A549 (cell line): ENCODE results near the gene AGFG1. TPM values are rescaled to one million over a fixed set of nuclear protein-coding genes. Genes with fewer than 3 reads are reported as not detected.
A peak's percentile ranks its signal among the peaks of the same experiment; 100 is the strongest.

Source experiments
- ATAC-seq, 2 experiments: fragments of 200-7000 bp in 1 of 2; fragments of >200 bp in 1 of 2; cut with Nextera tagmentation in 1 of 2; cut with Tn5 transposase in 1 of 2; 3 replicates each; pipeline versions ENCODE4 v1.8.0 to v1.9.1; 2018 to 2020; ENCODE audit warnings: mild to moderate bottlenecking in 1 of 2, moderate library complexity in 1 of 2
- CTCF ChIA-PET: fragments of 300-600 bp; sonication (Branson Sonifier 250); formaldehyde crosslinking; extraction: SDS; loops from one replicate; lab custom pipeline; 2021; ENCODE audit warnings: antibody characterized with exemption, inconsistent platforms; lab: Yijun Ruan, JAX
- POLR2A ChIA-PET: fragments of 350-600 bp; formaldehyde crosslinking; extraction: SDS; loops from one replicate; lab custom pipeline; 2021; ENCODE audit warnings: antibody characterized with exemption, inconsistent platforms; lab: Yijun Ruan, JAX
- DNase-seq, 2 experiments: peaks; one replicate each; pipeline versions ENCODE4 v3.0.0 to v3.0.0-alpha.2; 2011 to 2016; ENCODE audit warnings: low read depth in 1 of 2, low spot score in 1 of 2
- FAIRE-seq: peaks from 2 replicates; lab custom pipeline; 2011; peaks lifted over from hg19 to GRCh38; lab: Jason Lieb, UNC
- H3K27ac ChIP-seq, 2 experiments: fragments of >200 bp; sonication (Bioruptor Twin); formaldehyde crosslinking; 3 replicates each; pipeline ENCODE4 v1.5.1; 2016 to 2017
- H3K4me1 ChIP-seq: fragments of >200 bp; sonication (Bioruptor Twin); formaldehyde crosslinking; 3 replicates; pipeline ENCODE4 v1.6.1; 2016
- H3K4me2 ChIP-seq: fragments of >200 bp; sonication (Bioruptor Twin); formaldehyde crosslinking; 3 replicates; pipeline ENCODE4 v1.6.1; 2016
- H3K4me3 ChIP-seq: fragments of >200 bp; sonication (Bioruptor Twin); formaldehyde crosslinking; 3 replicates; pipeline ENCODE4 v1.5.1; 2016
- H3K9me3 ChIP-seq: fragments of >200 bp; sonication (Bioruptor Twin); formaldehyde crosslinking; 3 replicates; pipeline ENCODE4 v1.6.1; 2016
- BHLHE40 ChIP-seq: IDR thresholded peaks from 2 replicates; pipeline ENCODE4 v1.6.1; 2012; ENCODE audit warnings: low read depth, low read length, inconsistent platforms
- CHD2 ChIP-seq: fragments of 150-350 bp; IDR thresholded peaks from 2 replicates; pipeline ENCODE4 v1.6.1; 2014; ENCODE audit warnings: low read length; ENCODE audit not compliant: partially characterized antibody
- CHD4 ChIP-seq: fragments of 200-600 bp; sonication (generic); IDR thresholded peaks from 2 replicates; pipeline ENCODE4 v1.6.1; 2016; ENCODE audit warnings: antibody characterized with exemption, mild to moderate bottlenecking, borderline replicate concordance
- CTCF ChIP-seq: fragments of >200 bp; sonication (Bioruptor Twin); formaldehyde crosslinking; IDR thresholded peaks from 3 replicates; pipeline ENCODE4 v1.5.1; 2016
- ELK1 ChIP-seq: fragments of 150-350 bp; IDR thresholded peaks from 2 replicates; pipeline ENCODE4 v1.6.1; 2014; ENCODE audit warnings: low read depth, mild to moderate bottlenecking, low read length
- FOSB ChIP-seq: fragments of 250-450 bp; sonication (Bioruptor Pico); IDR thresholded peaks from 2 replicates; pipeline ENCODE4 v1.5.0; 2020; ENCODE audit warnings: mild to moderate bottlenecking, moderate library complexity
- FOSL2 ChIP-seq, 2 experiments: fragments of 450-650 bp in 1 of 2; fragments of >200 bp in 1 of 2; sonication (Bioruptor Twin) in 1 of 2; formaldehyde crosslinking; IDR thresholded peaks; 2 replicates each; pipeline versions ENCODE4 v1.5.0 to v1.6.1; 2016 to 2020; ENCODE audit warnings: mild to moderate bottlenecking in 1 of 2, moderate library complexity in 1 of 2
- FOXS1 ChIP-seq: fragments of 250-450 bp; sonication (Bioruptor Pico); IDR thresholded peaks from 2 replicates; pipeline ENCODE4 v1.5.0; 2020; ENCODE audit warnings: mild to moderate bottlenecking, moderate library complexity
- GATA3 ChIP-seq: IDR thresholded peaks from 2 replicates; pipeline ENCODE4 v1.6.1; 2012; ENCODE audit warnings: borderline replicate concordance
- HES2 ChIP-seq: fragments of >200 bp; sonication (Bioruptor Twin); formaldehyde crosslinking; IDR thresholded peaks from 2 replicates; pipeline ENCODE4 v1.6.1; 2016
- HMGXB4 ChIP-seq: fragments of 250-450 bp; sonication (Bioruptor Pico); IDR thresholded peaks from 2 replicates; pipeline ENCODE4 v1.5.0; 2021; ENCODE audit warnings: mild to moderate bottlenecking, moderate library complexity, borderline replicate concordance
- JUN ChIP-seq, 2 experiments: fragments of >200 bp; sonication (Bioruptor Twin); formaldehyde crosslinking; IDR thresholded peaks; 2 replicates in 1 of 2; 3 replicates in 1 of 2; pipeline ENCODE4 v1.6.1; 2016 to 2017
- KDM1A ChIP-seq: fragments of 200-600 bp; sonication (generic); IDR thresholded peaks from 2 replicates; pipeline ENCODE4 v1.6.1; 2016; ENCODE audit warnings: low read depth, mild to moderate bottlenecking
- MAFK ChIP-seq: fragments of 450-650 bp; IDR thresholded peaks from 2 replicates; pipeline ENCODE4 v1.6.1; 2014; ENCODE audit not compliant: partially characterized antibody
- NFE2L2 ChIP-seq: fragments of 150-350 bp; conservative IDR thresholded peaks from 2 replicates; pipeline ENCODE4 v1.6.1; 2014; ENCODE audit warnings: low read length
- NPAS2 ChIP-seq: fragments of 250-450 bp; sonication (Bioruptor Pico); IDR thresholded peaks from 2 replicates; pipeline ENCODE4 v1.8.0; 2022; ENCODE audit warnings: mild to moderate bottlenecking, moderate library complexity, borderline replicate concordance
- NR3C1 ChIP-seq: fragments of >200 bp; sonication (Bioruptor Twin); formaldehyde crosslinking; IDR thresholded peaks from 3 replicates; pipeline ENCODE4 v1.6.1; 2017
- POLR2AphosphoS2 ChIP-seq: conservative IDR thresholded peaks from 2 replicates; pipeline ENCODE4 v1.6.1; 2012; ENCODE audit warnings: low read length, improper control_type of control experiment, inconsistent platforms
- RCOR1 ChIP-seq: fragments of 150-350 bp; IDR thresholded peaks from 2 replicates; pipeline ENCODE4 v1.6.1; 2014; ENCODE audit warnings: antibody characterized with exemption, low read length, low read depth
- RFX5 ChIP-seq: fragments of 450-650 bp; IDR thresholded peaks from 2 replicates; pipeline ENCODE4 v1.7.1; 2014; ENCODE audit warnings: antibody characterized with exemption, mild to moderate bottlenecking, moderate library complexity
- TFCP2L1 ChIP-seq: fragments of 250-450 bp; sonication (Bioruptor Pico); IDR thresholded peaks from 2 replicates; pipeline ENCODE4 v1.5.0; 2021; ENCODE audit warnings: mild to moderate bottlenecking
- ZNF302 ChIP-seq: fragments of 250-450 bp; sonication (Bioruptor Pico); IDR thresholded peaks from 2 replicates; pipeline ENCODE4 v1.9.0; 2021; ENCODE audit warnings: inconsistent platforms, mild to moderate bottlenecking, moderate library complexity
- ZSCAN20 ChIP-seq: fragments of 250-450 bp; sonication (Bioruptor Pico); IDR thresholded peaks from 2 replicates; pipeline ENCODE4 v1.8.0; 2022; ENCODE audit warnings: mild to moderate bottlenecking, moderate library complexity
- WGBS: methylation state at CpG from one replicate; pipeline ENCODE4 v1.1.6; 2017; ENCODE audit errors: missing lambda C conversion rate; 5-methylcytosine and 5-hydroxymethylcytosine counted together
- polyA plus RNA-seq, 4 experiments: library from polyadenylated mRNA; depleted of rRNA in 3 of 4; stranded (reverse); fragments of >200 nt; fragmentation: RNase III in 1 of 4; extraction: RNeasy Plus Mini Kit Qiagen cat#74134 plus additional on column Dnase treatment in 1 of 4; gene quantifications; 2 replicates in 3 of 4; 3 replicates in 1 of 4; pipeline ENCODE4 v1.2.3, GENCODE V29; 2011 to 2017

Gene AGFG1
- polyA plus RNA-seq, 2 of the 4 experiments (the other 2 are of a cell fraction) = 96.9 to 384 TPM

GRCh38 chr2:227473806-227474205 lies 1.9 kb downstream of the AGFG1 start:
- peak overlapping the region; percentile 89 for H3K4me3 ChIP-seq
- TF ChIP-seq FOSB = no peak
- no peak for TF ChIP-seq TFCP2L1 (CRISPR knock-in tag)
- TF ChIP-seq ELK1 = no peak
- no peak for TF ChIP-seq NR3C1
- no peak for TF ChIP-seq ZNF302 (CRISPR knock-in tag)
- no peak for TF ChIP-seq RCOR1
- TF ChIP-seq HES2 = no peak
- TF ChIP-seq HMGXB4 = no peak
- no peak for TF ChIP-seq ZSCAN20
- TF ChIP-seq CHD2 = no peak
- peaks cover 57% of the 10 kb centered on the region for H3K4me1 ChIP-seq
- H3K4me2 ChIP-seq = peak overlapping the region; percentile 94
- CTCF ChIA-PET = interaction anchor here (0.9 to 5.7 kb wide), 6 partner anchors 11 to 184 kb away, joined by 3 to 63 read pairs (median 4); no protein-coding TSS in a partner anchor
- H3K9me3 ChIP-seq = no peaks in the 10 kb centered on the region
- H3K27ac ChIP-seq = peak overlapping the region; percentile 94 to 98
- WGBS = 5% methylated on average over 2 of the region's 2 CpGs
- ATAC-seq = 0 out of 6 replicates have a peak, but pooled peaks of 1 of the 2 experiments have one; percentile 4
- FAIRE-seq = no peak
- POLR2A ChIA-PET = interaction anchor here (0.6 to 2.0 kb wide), 2 partner anchors 26 to 68 kb away, joined by 4 to 7 read pairs; no protein-coding TSS in a partner anchor
- no peak for DNase-seq

GRCh38 chr2:227474410-227474809 lies 2.5 kb downstream of the AGFG1 start:
- Histone ChIP-seq H3K27ac (peak overlapping the region; percentile 66 to 94), H3K9me3 (no peaks in the 10 kb centered on the region), H3K4me1 (peaks cover 57% of the 10 kb centered on the region), H3K4me3 (peak overlapping the region; percentile 89), H3K4me2 (peak overlapping the region; percentile 94)
- WGBS = 9% methylated on average over 3 of the region's 3 CpGs
- DNase-seq (no peak), ATAC-seq (no peak), FAIRE-seq (no peak)
- ChIA-PET CTCF (interaction anchor here (1.0 to 5.7 kb wide), 3 partner anchors 56 to 184 kb away, joined by 4 to 63 read pairs (median 6); no protein-coding TSS in a partner anchor), POLR2A (interaction anchor here (0.6 to 0.9 kb wide), 2 partner anchors 27 to 67 kb away, joined by 3 to 4 read pairs; no protein-coding TSS in a partner anchor)
- TF ChIP-seq ELK1 = no peak
- no peak for TF ChIP-seq GATA3
- no peak for TF ChIP-seq BHLHE40
- TF ChIP-seq FOSL2 (IDR thresholded peaks at IDR 0.05) = no peak
- TF ChIP-seq FOSL2 (CRISPR knock-in tag; IDR thresholded peaks at IDR 0.05) = 0 out of 2 replicates have a peak, but pooled peaks have one; percentile 14

- DNase-seq (no peak), ATAC-seq (no peak), FAIRE-seq (no peak)
- ChIA-PET CTCF (interaction anchor here (1.0 to 5.7 kb wide), 5 partner anchors 11 to 289 kb away, joined by 3 to 63 read pairs (median 3); no protein-coding TSS in a partner anchor), POLR2A (no interaction called here)
- Histone ChIP-seq H3K4me3 (no peak overlapping the region), H3K9me3 (no peaks in the 10 kb centered on the region), H3K27ac (peak overlapping the region in 1 of 2 experiments; percentile 41; a peak in 2 of 6 replicates), H3K4me2 (peak overlapping the region; percentile 94), H3K4me1 (peaks cover 78% of the 10 kb centered on the region)
- WGBS = 91% methylated on average over 4 of the region's 4 CpGs
- TF ChIP-seq ELK1 (no peak), MAFK (no peak), RFX5 (no peak), NFE2L2 (no peak), FOXS1 (no peak), CHD4 (no peak), POLR2AphosphoS2 (no peak), JUN (IDR thresholded peaks at IDR 0.05) (no peak), CTCF (no peak), BHLHE40 (no peak), NPAS2 (no peak), KDM1A (no peak)
These were observed 5.3 kb downstream of the AGFG1 start for GRCh38 chr2:227477291-227477690.
